CD14-positive monocyte (primary cell): ENCODE data around the gene RUNDC3A. TPM values are rescaled to one million over a fixed set of nuclear protein-coding genes. Genes with fewer than 3 reads are reported as not detected.
A peak's percentile ranks its signal among the peaks of the same experiment; 100 is the strongest.

Source experiments
- DNase-seq, 3 donors: peaks; one replicate each; pipeline ENCODE4 v3.0.0-alpha.2; 2011 to 2022
- H2AFZ ChIP-seq: 2 replicates; pipeline ENCODE4 v1.6.0; 2012; ENCODE audit warnings: mild to moderate bottlenecking, low read depth, low read length, inconsistent platforms; ENCODE audit not compliant: insufficient read depth, poor library complexity, severe bottlenecking
- H3K27ac ChIP-seq, 2 donors: 1 replicate in 1 of 2; 2 replicates in 1 of 2; pipeline ENCODE4 v1.5.1; 2012 to 2013; ENCODE audit warnings: low read length in 2 of 2, control low read depth in 1 of 2, inconsistent platforms in 1 of 2, low read depth in 1 of 2, mild to moderate bottlenecking in 1 of 2
- H3K27me3 ChIP-seq, 2 donors: one replicate each; pipeline versions ENCODE4 v1.6.0 to v1.6.1; 2011 to 2013; ENCODE audit warnings: low read length in 2 of 2; ENCODE audit not compliant: control insufficient read depth in 2 of 2, insufficient read depth in 2 of 2
- H3K36me3 ChIP-seq, 2 donors: replicated peaks in 1 of 2; 1 replicate in 1 of 2; 2 replicates in 1 of 2; pipeline versions ENCODE4 v1.5.1 to v1.6.1; 2012 to 2013; ENCODE audit warnings: low read length in 2 of 2, control low read depth in 1 of 2, inconsistent platforms in 1 of 2, mild to moderate bottlenecking in 1 of 2; ENCODE audit not compliant: insufficient read depth in 2 of 2, control insufficient read depth in 1 of 2
- H3K4me1 ChIP-seq, 2 donors: 1 replicate in 1 of 2; 2 replicates in 1 of 2; pipeline versions ENCODE4 v1.5.1 to v1.6.1; 2012 to 2013; ENCODE audit warnings: low read length in 2 of 2, control low read depth in 1 of 2, inconsistent platforms in 1 of 2, mild to moderate bottlenecking in 1 of 2, moderate library complexity in 1 of 2; ENCODE audit not compliant: insufficient read depth in 2 of 2, control insufficient read depth in 1 of 2
- H3K4me2 ChIP-seq: replicated peaks from 2 replicates; pipeline ENCODE3; 2012; ENCODE audit warnings: low read length, moderate library complexity, mild to moderate bottlenecking; ENCODE audit not compliant: poor library complexity, severe bottlenecking; ENCODE audit errors: extremely low read depth
- H3K4me3 ChIP-seq, 3 experiments: fragments of 200-600 bp in 1 of 3; sonication (generic) in 1 of 3; replicated peaks in 1 of 3; 1 replicate in 2 of 3; 2 replicates in 1 of 3; pipeline ENCODE4 v1.5.1; 2011 to 2013; ENCODE audit warnings: low read length in 3 of 3, mild to moderate bottlenecking in 3 of 3, control low read depth in 2 of 3, low read depth in 2 of 3, inconsistent platforms in 1 of 3, moderate library complexity in 1 of 3
- H3K79me2 ChIP-seq: 2 replicates; pipeline ENCODE4 v1.6.0; 2012; ENCODE audit warnings: mild to moderate bottlenecking, control low read depth, inconsistent platforms, low read length, moderate library complexity; ENCODE audit not compliant: insufficient read depth
- H3K9ac ChIP-seq: 2 replicates; pipeline ENCODE4 v1.6.0; 2017; ENCODE audit warnings: low read length, mild to moderate bottlenecking; ENCODE audit not compliant: insufficient read depth, poor library complexity, severe bottlenecking
- H3K9me3 ChIP-seq, 2 donors: replicated peaks in 1 of 2; 1 replicate in 1 of 2; 2 replicates in 1 of 2; pipeline versions ENCODE4 v1.5.1 to v1.6.1; 2012 to 2013; ENCODE audit warnings: low read length in 2 of 2, control low read depth in 1 of 2; ENCODE audit not compliant: control insufficient read depth in 1 of 2, insufficient read depth in 1 of 2
- H4K20me1 ChIP-seq: 2 replicates; pipeline ENCODE4 v1.6.0; 2012; ENCODE audit warnings: mild to moderate bottlenecking, low read length, control low read depth, moderate library complexity; ENCODE audit not compliant: insufficient read depth
- H3K27ac Mint-ChIP-seq, 7 donors: one replicate each; pipeline ENCODE4 v1.8.0; 2020; ENCODE audit warnings: mild to moderate bottlenecking in 7 of 7, mixed read lengths in 7 of 7, moderate library complexity in 6 of 7, inconsistent platforms in 2 of 7
- H3K27me3 Mint-ChIP-seq, 3 donors: one replicate each; pipeline ENCODE4 v1.8.0; 2021 to 2022; ENCODE audit warnings: low read depth in 3 of 3, mild to moderate bottlenecking in 3 of 3, mixed read lengths in 3 of 3, moderate library complexity in 3 of 3, inconsistent platforms in 1 of 3
- H3K36me3 Mint-ChIP-seq, 2 donors: one replicate each; pipeline ENCODE4 v1.8.0; 2020; ENCODE audit warnings: mixed read lengths in 2 of 2, inconsistent platforms in 1 of 2, mild to moderate bottlenecking in 1 of 2
- H3K4me1 Mint-ChIP-seq: one replicate; pipeline ENCODE4 v1.8.0; 2020; ENCODE audit warnings: mild to moderate bottlenecking, mixed read lengths
- H3K4me3 Mint-ChIP-seq, 2 donors: one replicate each; pipeline ENCODE4 v1.8.0; 2020; ENCODE audit warnings: mild to moderate bottlenecking in 2 of 2, mixed read lengths in 2 of 2, moderate library complexity in 1 of 2
- H3K9me3 Mint-ChIP-seq, 7 donors: one replicate each; pipeline ENCODE4 v1.8.0; 2020 to 2022; ENCODE audit warnings: mixed read lengths in 7 of 7, mild to moderate bottlenecking in 6 of 7, moderate library complexity in 6 of 7, inconsistent platforms in 2 of 7
- WGBS: methylation state at CpG from one replicate; pipeline ENCODE4 v1.1.5; 2013; ENCODE audit warnings: missing lambda C conversion rate; ENCODE audit not compliant: insufficient coverage; 5-methylcytosine and 5-hydroxymethylcytosine counted together
- intact Hi-C, 2 donors: fragments of 100-400 bp; cut with micrococcal nuclease; formaldehyde crosslinking; loops; one replicate each; pipeline versions ENCODE4 v1.15.0 to v1.15.1; 2023
- polyA plus RNA-seq, 3 donors: library from polyadenylated mRNA; depleted of rRNA in 1 of 3; unstranded in 2 of 3; stranded (reverse) in 1 of 3; fragments of 300-500 nt in 2 of 3; fragments of >200 nt in 1 of 3; fragmentation: Illumina TruSeq in 2 of 3; gene quantifications; 1 replicate in 2 of 3; 2 replicates in 1 of 3; pipeline ENCODE4 v1.2.3, GENCODE V29; 2012 to 2021
- TF ChIP-seq, protein P1 (sequence below): fragments of 200-600 bp; IDR thresholded peaks from one replicate; pipeline ENCODE4 v1.8.0; 2022; ENCODE audit warnings: antibody characterized with exemption, mild to moderate bottlenecking

RUNDC3A gene
- polyA plus RNA-seq, 3 donors: 0.22 to 0.35 TPM; not detected in 1

DNA sequence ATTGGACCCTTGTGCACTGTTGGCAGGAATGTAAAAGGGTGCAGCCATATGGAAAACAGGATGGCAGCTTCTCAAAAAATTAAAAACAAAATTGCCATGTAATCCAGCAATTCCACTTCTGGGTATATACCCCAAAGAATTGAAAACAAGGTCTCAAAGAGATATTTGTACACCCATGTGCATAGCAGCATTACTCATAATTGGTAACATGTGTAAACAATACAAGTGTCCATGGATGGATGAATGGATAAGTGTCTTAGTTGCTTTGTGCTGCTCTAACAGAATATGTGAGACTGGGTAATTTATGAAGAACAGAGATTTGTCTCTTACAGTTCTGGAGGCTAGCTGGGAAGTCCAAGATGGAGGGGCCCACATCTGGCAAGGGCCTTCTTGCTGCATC, 3.8 kb upstream of the RUNDC3A start:
- no peaks in the 10 kb centered on the region for H3K79me2 ChIP-seq
- no peaks in the 10 kb centered on the region for H3K9me3 ChIP-seq
- peaks cover 7 to 27% of the 10 kb centered on the region in 2 donors for H3K27me3 ChIP-seq
- Mint-ChIP-seq H3K9me3 (peaks cover 0 to 6% (median 0%) of the 10 kb centered on the region in 7 donors), H3K4me1 (peaks cover 13% of the 10 kb centered on the region), H3K27ac (no peak overlapping the region), H3K4me3 (no peak overlapping the region), H3K36me3 (no peaks in the 10 kb centered on the region), H3K27me3 (peaks cover 36 to 59% (median 37%) of the 10 kb centered on the region in 3 donors)
- DNase-seq: no peak
- H3K36me3 ChIP-seq: no peaks in the 10 kb centered on the region
- H4K20me1 ChIP-seq: no peaks in the 10 kb centered on the region
- H3K27ac ChIP-seq: no peak overlapping the region
- H3K9ac ChIP-seq: no peak overlapping the region
- no peak overlapping the region for H2AFZ ChIP-seq
- intact Hi-C loops: no loop called here
- no peak overlapping the region for H3K4me3 ChIP-seq
- TF ChIP-seq, protein P1, sequence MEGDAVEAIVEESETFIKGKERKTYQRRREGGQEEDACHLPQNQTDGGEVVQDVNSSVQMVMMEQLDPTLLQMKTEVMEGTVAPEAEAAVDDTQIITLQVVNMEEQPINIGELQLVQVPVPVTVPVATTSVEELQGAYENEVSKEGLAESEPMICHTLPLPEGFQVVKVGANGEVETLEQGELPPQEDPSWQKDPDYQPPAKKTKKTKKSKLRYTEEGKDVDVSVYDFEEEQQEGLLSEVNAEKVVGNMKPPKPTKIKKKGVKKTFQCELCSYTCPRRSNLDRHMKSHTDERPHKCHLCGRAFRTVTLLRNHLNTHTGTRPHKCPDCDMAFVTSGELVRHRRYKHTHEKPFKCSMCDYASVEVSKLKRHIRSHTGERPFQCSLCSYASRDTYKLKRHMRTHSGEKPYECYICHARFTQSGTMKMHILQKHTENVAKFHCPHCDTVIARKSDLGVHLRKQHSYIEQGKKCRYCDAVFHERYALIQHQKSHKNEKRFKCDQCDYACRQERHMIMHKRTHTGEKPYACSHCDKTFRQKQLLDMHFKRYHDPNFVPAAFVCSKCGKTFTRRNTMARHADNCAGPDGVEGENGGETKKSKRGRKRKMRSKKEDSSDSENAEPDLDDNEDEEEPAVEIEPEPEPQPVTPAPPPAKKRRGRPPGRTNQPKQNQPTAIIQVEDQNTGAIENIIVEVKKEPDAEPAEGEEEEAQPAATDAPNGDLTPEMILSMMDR: no peak
- peaks cover 12 to 15% of the 10 kb centered on the region in 2 donors for H3K4me1 ChIP-seq
- H3K4me2 ChIP-seq: no peak overlapping the region

DNA sequence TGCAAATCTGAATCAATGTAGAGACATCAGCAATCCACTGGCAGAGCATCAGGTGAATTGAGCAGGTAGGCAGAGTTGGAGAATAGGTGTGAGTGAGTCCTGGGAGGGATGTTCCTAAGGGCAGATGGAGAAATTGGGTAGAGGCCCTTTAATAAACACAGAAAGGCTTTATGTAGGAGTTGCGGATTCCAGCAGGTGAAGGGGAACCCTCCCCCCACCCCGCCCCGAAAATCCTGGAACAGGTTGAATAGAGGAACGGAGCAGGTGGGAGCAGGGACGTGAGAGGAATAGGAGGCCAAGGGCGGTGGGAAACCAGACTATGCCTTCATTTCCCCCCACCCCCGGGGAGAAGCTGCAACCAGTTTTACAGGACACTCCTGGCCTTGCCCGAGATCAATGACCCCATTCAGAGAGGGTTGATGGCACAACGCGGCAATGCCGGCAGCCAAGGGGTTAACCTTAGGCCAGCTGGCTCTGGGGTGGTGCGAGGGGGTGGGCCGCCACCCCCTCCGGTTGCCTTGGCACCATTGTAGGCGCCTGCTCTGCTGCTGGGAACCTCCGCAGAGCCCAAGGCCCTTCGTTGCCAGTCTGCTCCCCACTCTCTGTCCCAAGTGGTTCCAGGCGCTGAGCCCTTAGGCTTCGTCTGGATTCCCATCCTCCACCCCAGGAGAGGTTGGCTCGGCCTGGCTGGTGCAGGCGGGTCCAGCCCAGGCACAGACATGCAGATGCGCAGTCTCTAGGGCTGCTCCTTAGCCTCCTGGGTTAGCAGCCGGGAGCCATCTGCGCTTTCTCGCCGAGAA, 814 bp upstream of the RUNDC3A start:
- Histone ChIP-seq H3K4me1 (peaks cover 12 to 15% of the 10 kb centered on the region in 2 donors), H3K9me3 (no peaks in the 10 kb centered on the region), H4K20me1 (no peaks in the 10 kb centered on the region), H3K4me2 (no peak overlapping the region), H3K79me2 (no peaks in the 10 kb centered on the region), H2AFZ (no peak overlapping the region), H3K9ac (no peak overlapping the region), H3K4me3 (no peak overlapping the region), H3K36me3 (no peaks in the 10 kb centered on the region), H3K27ac (no peak overlapping the region), H3K27me3 (peaks cover 7 to 33% of the 10 kb centered on the region in 2 donors)
- Mint-ChIP-seq H3K36me3 (no peaks in the 10 kb centered on the region), H3K4me1 (peaks cover 18% of the 10 kb centered on the region), H3K4me3 (peak overlapping the region in 1 of 2 donors; percentile 74), H3K27ac (peak overlapping the region in 2 of 7 donors; percentile 37 to 57), H3K27me3 (peaks cover 40 to 63% (median 48%) of the 10 kb centered on the region in 3 donors), H3K9me3 (peaks cover 0 to 6% (median 0%) of the 10 kb centered on the region in 7 donors)
- intact Hi-C loops: no loop called here
- no peak for DNase-seq
- 5% methylated on average over 14 of the region's 26 CpGs for WGBS
- TF ChIP-seq, protein P1: no peak
